SIG-M5 (cell line): ENCODE data around the gene KCNQ1.

Experiments
- DNase-seq: peaks from one replicate; lab custom pipeline; 2025; lab: John Stamatoyannopoulos, UW

KCNQ1 gene

DNA sequence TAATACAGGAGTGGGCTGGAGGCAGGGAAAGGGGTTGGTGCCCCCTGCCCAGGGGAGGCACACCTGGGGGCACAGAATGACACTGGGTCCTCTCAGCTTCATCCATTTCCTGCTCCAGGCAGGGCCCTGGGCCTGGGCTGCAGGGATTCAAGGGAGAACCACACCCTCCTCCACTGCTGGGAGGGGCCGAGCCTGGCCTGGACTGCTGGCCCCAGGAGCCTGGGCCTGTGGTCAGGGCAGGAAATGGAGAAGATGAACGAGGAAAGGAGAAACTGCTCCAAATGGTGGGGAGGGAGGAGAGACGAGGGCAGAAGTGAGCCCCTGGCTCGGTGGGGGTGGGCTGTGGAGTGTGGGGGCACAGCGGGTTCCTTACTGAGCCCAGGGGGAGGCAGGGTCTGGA, 293.1 kb downstream of the KCNQ1 start:
- DNase-seq, result no peak

DNA sequence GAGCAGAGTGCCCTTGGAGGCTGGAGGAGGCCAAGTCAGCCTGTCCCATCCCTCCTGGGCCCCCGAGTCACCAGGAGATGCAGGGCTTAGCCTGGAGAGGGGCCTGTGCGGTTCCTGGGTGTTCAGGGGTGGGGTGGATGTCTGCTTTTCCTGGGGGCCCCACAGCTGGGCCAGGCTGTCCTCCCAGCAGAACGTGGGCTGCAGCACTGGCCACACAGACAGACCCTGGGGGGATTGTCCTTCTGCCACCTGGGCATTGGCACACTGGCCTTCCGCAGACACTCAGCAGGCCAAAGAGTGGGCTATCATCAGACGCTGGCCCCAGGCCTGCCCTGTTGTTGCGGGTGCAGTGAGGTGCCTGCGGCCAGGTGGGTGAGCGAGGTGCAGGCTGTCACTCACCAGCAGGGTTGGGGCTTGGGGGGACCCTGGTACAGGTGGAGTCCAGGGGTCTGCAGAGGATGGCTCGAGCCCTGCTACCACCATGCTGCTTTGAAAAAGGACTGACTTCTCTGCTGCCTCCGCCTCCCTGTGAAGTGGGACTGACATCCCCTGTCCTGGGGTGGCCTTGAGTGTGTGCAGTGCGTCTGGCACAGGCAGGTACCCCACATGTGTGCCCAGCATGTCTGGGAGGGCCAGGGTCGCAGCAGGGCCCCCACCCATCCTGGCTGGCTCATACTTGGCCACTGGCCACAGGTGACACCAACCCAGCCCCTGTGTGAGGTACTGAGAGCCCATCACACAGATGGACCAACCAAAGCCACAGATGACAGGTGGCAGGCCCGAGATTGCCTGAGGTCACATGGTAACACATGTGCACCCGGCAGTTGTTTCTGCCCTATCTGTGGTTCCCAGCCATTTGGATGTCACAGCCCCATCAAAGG, 294.0 kb downstream of the KCNQ1 start:
- no peak for DNase-seq

DNA sequence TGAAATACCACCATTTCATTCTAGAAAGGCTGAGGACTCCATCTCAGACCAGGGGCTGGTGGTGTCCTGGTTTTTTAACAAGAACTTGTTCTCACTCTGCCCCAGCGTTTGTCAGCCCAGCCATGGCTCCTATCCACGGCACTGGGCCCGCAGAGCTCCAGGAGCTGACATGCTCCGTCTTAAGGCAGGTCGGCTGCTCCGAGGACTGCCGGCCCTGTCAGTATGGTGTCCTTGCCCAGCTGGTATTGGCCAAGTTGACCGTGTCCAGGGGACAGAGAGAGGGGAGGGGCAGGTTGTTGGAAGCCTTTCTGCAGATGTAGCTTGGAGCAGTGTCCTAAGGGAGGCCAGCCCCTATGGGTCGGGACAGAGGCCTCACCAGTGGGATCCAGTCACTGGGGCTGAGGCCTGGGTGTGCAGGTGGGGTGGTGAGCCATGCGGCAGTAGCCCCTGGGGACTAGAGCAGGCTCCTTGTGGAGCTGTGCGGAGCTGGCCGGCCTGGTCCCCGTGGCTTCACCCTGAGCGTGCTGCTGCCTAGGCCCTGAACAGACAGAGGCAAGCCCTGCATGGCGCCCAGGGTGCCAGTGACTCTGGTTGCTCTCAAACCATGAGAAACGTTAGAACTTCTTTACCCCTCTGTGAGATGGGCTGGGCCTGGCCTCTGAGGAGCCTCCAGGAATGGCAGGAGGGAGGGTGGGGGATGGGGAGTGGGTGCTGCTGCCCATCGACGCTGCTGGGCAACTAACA, 294.9 kb downstream of the KCNQ1 start:
- DNase-seq, result no peak

DNA sequence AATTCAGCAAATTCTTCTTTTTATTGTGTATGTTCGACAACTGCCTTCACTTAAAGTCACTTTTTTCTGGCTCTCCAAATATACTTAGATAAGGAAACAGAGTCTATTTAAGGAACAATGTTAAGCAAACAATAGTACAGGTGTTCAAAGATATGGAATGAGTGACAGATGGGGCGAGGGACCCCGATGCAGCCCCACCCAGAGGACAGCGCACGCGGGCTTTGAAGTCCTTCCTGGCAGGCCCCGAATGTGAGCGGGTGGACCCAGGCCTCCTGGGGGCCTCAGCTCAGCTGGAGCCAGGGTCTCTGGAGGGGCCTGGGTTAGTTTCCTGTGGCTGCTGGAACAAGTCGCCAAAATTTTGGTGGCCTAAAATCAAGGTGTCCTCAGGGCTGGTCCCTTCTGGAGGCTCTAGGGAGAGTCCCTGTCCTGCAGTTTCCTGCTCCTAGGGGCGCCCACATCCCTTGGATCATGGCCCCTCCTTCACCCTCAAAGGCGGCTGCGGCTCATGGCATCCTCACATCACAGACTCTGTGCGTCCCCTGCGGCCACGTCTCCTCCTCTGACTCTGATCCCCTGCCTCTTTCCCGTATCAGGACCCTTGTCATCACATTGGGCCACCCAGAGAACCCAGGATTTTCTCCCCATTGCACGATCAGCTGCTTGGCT, 295.6 kb downstream of the KCNQ1 start:
- DNase-seq, result no peak

GRCh38 chr11:2741006-2741376, 296.2 kb downstream of the KCNQ1 start:
- no peak for DNase-seq

DNA sequence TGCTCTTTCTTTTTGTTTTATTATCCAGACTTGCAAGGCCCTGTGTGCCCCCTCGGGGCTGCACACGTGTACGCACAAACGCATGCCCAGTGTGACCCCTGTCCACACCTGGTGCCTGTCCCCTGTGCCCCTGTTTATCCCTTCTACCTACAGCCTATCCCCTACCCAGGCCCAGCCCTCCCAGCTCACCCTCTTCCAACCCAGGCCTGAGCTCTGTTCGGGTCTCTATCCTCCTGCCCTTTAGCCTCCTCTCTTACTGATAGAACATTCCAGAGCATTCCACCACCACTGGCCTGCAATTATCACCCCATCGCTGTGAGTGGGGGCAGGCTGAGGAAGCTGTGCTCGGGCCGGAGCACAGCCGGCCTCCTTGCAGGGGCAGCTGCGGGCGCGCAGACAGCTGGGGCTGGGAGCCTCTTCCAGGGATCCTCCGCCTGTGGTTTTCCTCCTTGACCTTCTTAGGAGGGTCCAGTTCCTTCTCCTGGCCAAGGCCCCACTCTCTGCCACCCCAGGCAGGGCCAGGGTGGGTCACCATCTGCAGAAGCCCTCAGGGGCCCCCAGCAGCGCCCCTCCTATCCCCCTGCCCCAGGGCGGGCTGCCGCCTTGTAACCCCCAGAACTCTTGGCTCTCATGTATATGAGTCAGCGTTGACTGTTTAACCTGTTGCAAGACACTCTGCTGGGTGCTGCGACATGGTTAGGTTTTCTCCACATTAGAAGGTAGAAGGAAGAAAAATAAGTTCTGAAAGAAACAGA, 296.7 kb downstream of the KCNQ1 start:
- no peak for DNase-seq

GRCh38 chr11:2742201-2742600, 297.4 kb downstream of the KCNQ1 start:
- no peak for DNase-seq

DNA sequence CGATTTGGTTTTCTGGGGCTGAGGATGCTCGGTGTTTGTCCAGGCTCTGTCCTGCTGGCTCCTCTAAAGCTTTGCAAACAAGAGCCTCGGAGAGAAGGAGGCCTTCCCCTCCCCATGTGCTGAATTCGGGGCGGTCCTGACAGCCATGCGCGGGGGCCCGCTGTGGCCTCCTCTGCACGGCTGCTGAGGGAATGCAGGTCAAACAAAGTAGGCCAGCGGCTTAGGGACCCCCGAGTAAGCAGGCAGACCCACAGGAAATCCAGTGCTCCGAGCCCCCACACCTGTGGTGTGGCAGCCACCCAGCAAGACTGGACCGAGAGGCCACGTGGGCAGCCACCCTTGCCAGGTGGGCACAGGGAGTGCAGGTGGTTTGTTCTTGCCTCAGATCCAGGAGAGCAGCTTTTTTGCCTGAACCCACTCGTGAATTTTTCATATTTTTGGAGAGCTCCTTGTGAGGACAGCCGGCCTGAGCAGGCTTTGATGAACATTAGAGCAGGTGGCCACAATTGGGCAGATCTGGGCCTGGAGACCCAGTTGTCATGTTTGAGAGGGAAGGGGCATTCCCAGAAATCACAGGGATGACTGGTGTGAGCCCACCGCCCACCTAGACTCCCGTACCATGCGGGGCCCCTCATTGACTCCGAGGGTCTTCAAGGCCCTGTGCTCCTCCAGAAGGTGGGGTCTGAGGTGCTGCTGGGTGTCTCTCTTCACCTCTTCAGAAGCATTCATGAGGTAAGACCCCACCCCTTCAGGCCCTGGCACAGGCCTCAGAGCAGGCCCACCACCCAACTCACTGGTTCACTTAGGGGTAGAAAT, 298.0 kb downstream of the KCNQ1 start:
- no peak for DNase-seq

GRCh38 chr11:2743427-2744110, 298.8 kb downstream of the KCNQ1 start:
- no peak for DNase-seq

- no peak for DNase-seq
Observed at GRCh38 chr11:2744166-2744565, 299.4 kb downstream of the KCNQ1 start.

DNA sequence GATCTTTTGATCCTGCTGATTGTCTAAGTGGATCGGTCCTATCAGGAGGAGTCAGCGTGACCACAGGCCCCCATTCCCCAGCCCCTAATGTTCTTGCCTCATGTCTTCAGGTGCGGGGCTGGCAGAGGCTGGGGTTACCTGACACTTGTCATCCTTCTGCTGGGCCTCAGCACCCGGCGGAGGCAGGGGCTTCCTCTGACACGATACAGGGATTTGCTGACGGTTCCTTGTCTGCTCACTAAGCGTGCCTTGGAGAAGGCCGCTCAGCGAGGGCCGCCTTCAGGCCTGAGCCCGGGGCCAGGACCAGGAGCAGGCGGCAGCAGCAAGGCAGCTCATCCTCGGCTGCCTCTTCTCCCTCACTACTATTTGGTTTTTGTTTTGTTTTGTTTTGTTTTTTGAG, 300.7 kb downstream of the KCNQ1 start:
- no peak for DNase-seq

- DNase-seq, result no peak
Observed at GRCh38 chr11:2746401-2747247, 301.8 kb downstream of the KCNQ1 start.

DNA sequence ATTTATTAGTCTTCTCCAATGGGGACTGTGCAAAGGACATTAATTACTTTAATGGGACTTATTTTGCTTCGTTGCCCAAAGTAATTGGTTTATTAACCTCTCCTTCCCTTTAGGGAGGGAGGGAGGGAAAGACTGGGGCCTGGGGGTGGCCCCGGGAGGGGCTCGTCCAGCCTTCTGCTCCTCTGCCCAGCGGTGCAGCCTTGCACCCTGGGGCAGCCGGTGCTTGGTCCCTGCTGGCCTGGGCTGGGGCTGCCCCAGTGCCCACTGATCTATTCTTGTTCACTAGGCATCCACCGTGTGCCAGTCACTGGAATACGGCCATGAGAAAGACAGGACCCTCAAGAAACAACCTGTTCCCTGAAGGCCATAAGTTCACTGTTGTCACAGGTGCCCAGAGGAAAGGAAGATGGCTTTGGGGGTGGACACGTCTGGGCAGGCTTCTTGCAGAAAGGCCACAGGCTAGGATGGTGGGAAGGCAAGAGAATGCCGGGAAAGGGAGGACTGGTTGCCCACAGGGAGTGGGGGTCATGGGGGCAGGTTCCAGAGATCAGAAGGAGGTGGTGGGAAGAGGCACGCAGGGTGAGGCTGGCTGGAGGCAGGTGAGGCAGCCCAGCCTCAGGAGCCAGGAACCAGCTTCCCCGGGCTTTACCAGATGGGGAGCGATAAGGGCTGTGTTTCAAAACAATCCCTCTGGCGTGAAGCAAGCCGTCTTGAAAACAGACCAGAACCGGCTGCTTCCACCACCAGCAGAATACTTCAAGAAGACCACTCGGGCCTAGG, 302.6 kb downstream of the KCNQ1 start:
- DNase-seq, result no peak

GRCh38 chr11:2748061-2748813, 303.4 kb downstream of the KCNQ1 start:
- no peak for DNase-seq

GRCh38 chr11:2748814-2749554, 304.2 kb downstream of the KCNQ1 start:
- no peak for DNase-seq

GRCh38 chr11:2750101-2750681, 305.4 kb downstream of the KCNQ1 start:
- DNase-seq, result no peak
